Measurements from ENCODE around the gene EHD4. TPM values are rescaled to one million over a fixed set of nuclear protein-coding genes. Genes with fewer than 3 reads are reported as not detected.

The EHD4 gene
- total and polyA plus RNA-seq, 9 donors: 8.8 to 23.3 (median 13.7) TPM

DNA sequence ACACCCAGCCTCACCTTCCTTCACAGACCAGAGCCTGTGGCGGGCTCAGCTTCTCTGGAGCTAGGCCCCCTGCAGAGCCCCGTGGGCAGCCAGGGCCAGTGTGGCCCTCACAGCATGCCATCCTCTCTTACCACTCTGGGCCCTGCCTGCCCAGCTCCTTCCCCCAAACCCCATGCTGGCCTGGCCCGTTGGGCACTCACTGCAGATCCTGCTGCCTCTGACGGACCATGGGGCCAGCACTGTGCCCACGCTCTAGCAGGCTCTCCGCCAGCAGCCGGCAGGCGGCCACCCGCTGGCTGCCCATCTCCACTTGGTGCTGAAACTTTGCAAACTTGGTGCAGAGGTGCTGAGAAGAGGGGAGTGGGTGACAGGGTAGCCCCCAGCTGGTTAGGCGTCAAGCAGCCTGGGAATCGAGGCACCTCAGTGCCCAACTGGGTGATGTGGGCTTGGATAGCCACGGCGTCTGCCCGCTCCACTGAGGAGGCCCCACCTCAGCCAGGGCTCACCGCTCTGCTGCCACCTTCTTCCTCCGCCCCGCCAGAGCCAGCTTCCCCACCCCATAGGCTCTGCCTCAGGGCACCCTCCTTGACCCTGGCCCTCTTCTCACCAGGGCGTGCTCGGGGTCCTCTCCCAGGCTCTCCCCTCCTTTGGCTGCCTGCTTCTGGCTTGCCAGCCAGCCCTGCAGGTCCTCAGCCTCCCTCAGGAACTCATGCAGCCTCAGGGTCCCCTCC is 101.0 kb downstream of the EHD4 start:
- H3K27ac ChIP-seq: no peak overlapping the region
- H3K4me3 ChIP-seq: no peak overlapping the region
- no peak for DNase-seq
- WGBS, 3 donors: 93% methylated on average over 19 of the region's 19 CpGs
- H3K9me3 ChIP-seq: no peaks in the 10 kb centered on the region
- H3K36me3 ChIP-seq: no peaks in the 10 kb centered on the region
- TF ChIP-seq POLR2A (IDR thresholded peaks at IDR 0.05) (no peak), EP300 (IDR thresholded peaks at IDR 0.05) (no peak)
- TF ChIP-seq, protein P1, sequence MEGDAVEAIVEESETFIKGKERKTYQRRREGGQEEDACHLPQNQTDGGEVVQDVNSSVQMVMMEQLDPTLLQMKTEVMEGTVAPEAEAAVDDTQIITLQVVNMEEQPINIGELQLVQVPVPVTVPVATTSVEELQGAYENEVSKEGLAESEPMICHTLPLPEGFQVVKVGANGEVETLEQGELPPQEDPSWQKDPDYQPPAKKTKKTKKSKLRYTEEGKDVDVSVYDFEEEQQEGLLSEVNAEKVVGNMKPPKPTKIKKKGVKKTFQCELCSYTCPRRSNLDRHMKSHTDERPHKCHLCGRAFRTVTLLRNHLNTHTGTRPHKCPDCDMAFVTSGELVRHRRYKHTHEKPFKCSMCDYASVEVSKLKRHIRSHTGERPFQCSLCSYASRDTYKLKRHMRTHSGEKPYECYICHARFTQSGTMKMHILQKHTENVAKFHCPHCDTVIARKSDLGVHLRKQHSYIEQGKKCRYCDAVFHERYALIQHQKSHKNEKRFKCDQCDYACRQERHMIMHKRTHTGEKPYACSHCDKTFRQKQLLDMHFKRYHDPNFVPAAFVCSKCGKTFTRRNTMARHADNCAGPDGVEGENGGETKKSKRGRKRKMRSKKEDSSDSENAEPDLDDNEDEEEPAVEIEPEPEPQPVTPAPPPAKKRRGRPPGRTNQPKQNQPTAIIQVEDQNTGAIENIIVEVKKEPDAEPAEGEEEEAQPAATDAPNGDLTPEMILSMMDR (IDR thresholded peaks at IDR 0.05): no peak
- no peaks in the 10 kb centered on the region for H3K27me3 ChIP-seq
- H3K4me1 ChIP-seq (ENCODE audit: insufficient read depth): no peaks in the 10 kb centered on the region
- intact Hi-C loops (cut with DNase I): no loop called here

DNA sequence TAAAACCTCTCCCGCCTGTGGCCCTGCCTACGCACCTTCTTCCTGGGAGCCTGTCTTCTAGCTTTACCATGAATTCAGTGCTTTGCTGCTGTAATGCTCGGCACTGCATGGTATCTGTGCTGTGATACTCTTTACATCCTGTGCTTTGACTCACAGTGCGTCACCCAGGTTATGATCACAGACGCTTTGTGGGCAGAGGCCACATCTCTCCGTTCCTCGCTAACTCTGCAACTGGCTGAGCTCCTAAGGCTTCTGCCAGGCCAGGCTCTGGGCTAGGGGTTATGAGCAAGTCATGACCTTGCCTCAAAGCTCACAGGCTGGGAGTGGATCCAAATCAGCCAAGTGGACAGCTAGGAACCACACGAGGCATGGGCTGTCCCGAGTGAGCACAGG is 101.7 kb downstream of the EHD4 start:
- H3K4me1 ChIP-seq (ENCODE audit: insufficient read depth): no peaks in the 10 kb centered on the region
- TF ChIP-seq EP300 (IDR thresholded peaks at IDR 0.05) (no peak), POLR2A (IDR thresholded peaks at IDR 0.05) (no peak)
- TF ChIP-seq, protein P1 (IDR thresholded peaks at IDR 0.05): no peak
- 39 to 62% (median 47%) methylated on average over 9 of the region's 9 CpGs for WGBS, 3 donors
- intact Hi-C loops (cut with DNase I): no loop called here
- H3K27me3 ChIP-seq: no peaks in the 10 kb centered on the region
- no peaks in the 10 kb centered on the region for H3K36me3 ChIP-seq
- H3K27ac ChIP-seq: no peak overlapping the region
- DNase-seq: peak in 1 of 5 donors; percentile 51
- no peaks in the 10 kb centered on the region for H3K9me3 ChIP-seq
- H3K4me3 ChIP-seq: no peak overlapping the region

DNA sequence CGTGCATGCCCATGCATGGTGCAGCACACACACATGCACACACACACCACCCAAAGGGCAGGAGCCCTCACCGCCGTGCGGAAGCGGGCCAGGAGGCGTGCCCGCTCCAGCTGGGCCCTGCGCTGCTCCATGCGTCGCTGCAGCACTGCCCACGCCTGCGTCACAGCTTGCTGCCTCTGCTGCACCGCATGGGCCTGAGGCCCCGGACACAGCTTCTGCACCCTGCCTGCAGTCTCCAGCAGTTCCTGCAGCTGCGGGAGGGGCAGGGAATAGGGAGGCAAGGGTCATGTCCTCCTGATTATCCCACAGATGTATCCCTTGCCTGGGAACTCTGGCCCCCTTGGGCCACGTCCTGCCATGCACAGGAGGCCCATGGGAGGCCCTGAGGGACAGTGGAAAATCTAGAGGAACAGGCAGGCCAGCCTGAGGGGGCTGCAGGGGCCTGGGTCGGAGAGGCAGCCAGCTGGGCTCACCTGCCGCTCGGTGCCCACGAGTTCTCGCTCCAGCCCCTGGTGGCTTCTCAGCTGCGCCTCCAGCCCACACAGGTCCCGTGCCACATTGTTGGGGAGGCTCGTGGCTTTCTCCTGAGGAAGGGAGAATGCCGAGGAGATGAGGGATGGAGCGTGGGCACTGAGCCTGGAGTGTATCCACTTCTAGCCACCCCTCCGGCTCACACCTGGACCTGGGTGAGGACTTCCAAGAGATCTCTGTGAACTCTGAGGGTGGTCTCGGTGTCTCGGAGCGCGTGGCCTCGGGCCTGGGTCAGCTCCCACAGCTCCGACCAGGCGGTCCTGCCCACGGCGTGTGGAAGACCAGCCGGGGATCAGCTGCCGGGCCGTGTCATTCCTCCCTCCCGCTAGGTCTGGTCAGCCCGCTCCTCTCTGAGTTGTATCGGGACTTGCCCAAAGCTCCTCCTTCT is 102.3 kb downstream of the EHD4 start:
- no peaks in the 10 kb centered on the region for H3K36me3 ChIP-seq
- H3K27ac ChIP-seq: no peak overlapping the region
- DNase-seq: no peak
- intact Hi-C loops (cut with DNase I): no loop called here
- H3K4me1 ChIP-seq (ENCODE audit: insufficient read depth): no peaks in the 10 kb centered on the region
- no peaks in the 10 kb centered on the region for H3K27me3 ChIP-seq
- H3K4me3 ChIP-seq: no peak overlapping the region
- TF ChIP-seq, protein P1 (IDR thresholded peaks at IDR 0.05): no peak
- no peak for TF ChIP-seq EP300 (IDR thresholded peaks at IDR 0.05)
- 59 to 65% (median 61%) methylated on average over 42 of the region's 42 CpGs for WGBS, 3 donors
- H3K9me3 ChIP-seq: no peaks in the 10 kb centered on the region

DNA sequence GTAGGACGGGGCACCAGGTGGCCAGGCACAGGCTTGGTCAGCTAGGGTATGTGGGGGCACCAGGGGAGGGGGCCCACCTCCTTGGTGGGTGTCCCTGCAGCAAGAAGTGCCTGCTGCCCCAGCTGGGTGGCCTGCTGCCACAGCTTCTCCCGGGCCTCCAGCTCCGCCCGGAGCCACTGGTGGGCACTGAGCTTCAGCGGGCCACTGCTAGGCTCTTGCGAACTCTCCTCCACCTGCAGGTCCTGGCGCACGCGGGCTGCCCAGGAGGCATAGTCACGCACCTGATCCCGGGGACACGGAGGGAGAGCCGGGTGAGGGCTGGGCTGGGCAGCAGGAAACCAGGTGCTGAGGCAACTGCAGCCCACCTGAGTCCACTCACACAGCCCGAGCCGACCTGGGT is 104.0 kb downstream of the EHD4 start:
- no peak for DNase-seq
- Histone ChIP-seq H3K4me1 (ENCODE audit: insufficient read depth) (no peaks in the 10 kb centered on the region), H3K27ac (no peak overlapping the region), H3K27me3 (no peaks in the 10 kb centered on the region), H3K4me3 (no peak overlapping the region), H3K36me3 (no peaks in the 10 kb centered on the region), H3K9me3 (no peaks in the 10 kb centered on the region)
- intact Hi-C loops (cut with DNase I): no loop called here
- 93 to 96% (median 95%) methylated on average over 12 to 15 of the region's 15 CpGs for WGBS, 3 donors
- TF ChIP-seq, protein P1 (IDR thresholded peaks at IDR 0.05): no peak
- no peak for TF ChIP-seq EP300 (IDR thresholded peaks at IDR 0.05)
- no peak for TF ChIP-seq POLR2A (IDR thresholded peaks at IDR 0.05)

All from ovary (tissue), 9 donors.